Prostate gland (tissue), 2 donors: ENCODE data around the gene C4orf36. TPM values are rescaled to one million over a fixed set of nuclear protein-coding genes. Genes with fewer than 3 reads are reported as not detected.

ENCODE experiments used
- DNase-seq: peaks from one replicate; pipeline ENCODE4 v3.0.0-alpha.2; 2019; ENCODE audit warnings: low spot score
- H3K27ac ChIP-seq, 2 donors: fragments of 200-600 bp; sonication (generic); 2 replicates each; pipeline ENCODE4 v1.5.1; 2017 to 2019
- H3K27me3 ChIP-seq: fragments of 200-600 bp; sonication (generic); replicated peaks from 2 replicates; pipeline ENCODE4 v1.5.1; 2019; ENCODE audit not compliant: insufficient read depth
- H3K36me3 ChIP-seq, 2 donors: fragments of 200-600 bp; sonication (generic); 1 replicate in 1 of 2; 2 replicates in 1 of 2; pipeline versions ENCODE4 v1.5.1 to v1.8.1; 2017 to 2019
- H3K4me1 ChIP-seq: fragments of 200-600 bp; sonication (generic); replicated peaks from 2 replicates; pipeline ENCODE4 v1.5.1; 2019
- H3K4me3 ChIP-seq, 2 donors: fragments of 200-600 bp; sonication (generic); 2 replicates each; pipeline ENCODE4 v1.5.1; 2017 to 2019
- H3K9me3 ChIP-seq: fragments of 200-600 bp; sonication (generic); 2 replicates; pipeline ENCODE4 v1.5.1; 2017
- POLR2A ChIP-seq: fragments of 450-650 bp; IDR thresholded peaks from one replicate; pipeline ENCODE4 v1.6.1; 2016; ENCODE audit warnings: antibody characterized with exemption, mild to moderate bottlenecking
- POLR2AphosphoS5 ChIP-seq: sonication (generic); formaldehyde crosslinking; IDR thresholded peaks from one replicate; pipeline ENCODE4 v1.6.1; 2017; ENCODE audit warnings: antibody characterized with exemption
- WGBS: methylation state at CpG from one replicate; pipeline ENCODE4 v1.1.5; 2018; 5-methylcytosine and 5-hydroxymethylcytosine counted together
- intact Hi-C: fragments of 100-400 bp; cut with DNase I; formaldehyde crosslinking; loops from one replicate; pipeline ENCODE4 v1.14.2; 2022
- total RNA-seq, 2 donors: library from RNA; depleted of rRNA; stranded (reverse); fragments of >200 nt; gene quantifications; one replicate each; pipeline ENCODE4 v1.1.0, GENCODE V29; 2016
- TF ChIP-seq, protein P1 (sequence below), 4 experiments: fragments of 200-600 bp in 2 of 4; fragments of 450-650 bp in 2 of 4; sonication (generic) in 2 of 4; IDR thresholded peaks; 1 replicate in 3 of 4; 2 replicates in 1 of 4; pipeline ENCODE4 v1.5.1; 2016 to 2019; ENCODE audit warnings: antibody characterized with exemption in 4 of 4, mild to moderate bottlenecking in 2 of 4, moderate library complexity in 2 of 4

C4orf36 gene
- total RNA-seq, 2 donors from 2014 or later, result 3.4 TPM; not detected in 1

DNA sequence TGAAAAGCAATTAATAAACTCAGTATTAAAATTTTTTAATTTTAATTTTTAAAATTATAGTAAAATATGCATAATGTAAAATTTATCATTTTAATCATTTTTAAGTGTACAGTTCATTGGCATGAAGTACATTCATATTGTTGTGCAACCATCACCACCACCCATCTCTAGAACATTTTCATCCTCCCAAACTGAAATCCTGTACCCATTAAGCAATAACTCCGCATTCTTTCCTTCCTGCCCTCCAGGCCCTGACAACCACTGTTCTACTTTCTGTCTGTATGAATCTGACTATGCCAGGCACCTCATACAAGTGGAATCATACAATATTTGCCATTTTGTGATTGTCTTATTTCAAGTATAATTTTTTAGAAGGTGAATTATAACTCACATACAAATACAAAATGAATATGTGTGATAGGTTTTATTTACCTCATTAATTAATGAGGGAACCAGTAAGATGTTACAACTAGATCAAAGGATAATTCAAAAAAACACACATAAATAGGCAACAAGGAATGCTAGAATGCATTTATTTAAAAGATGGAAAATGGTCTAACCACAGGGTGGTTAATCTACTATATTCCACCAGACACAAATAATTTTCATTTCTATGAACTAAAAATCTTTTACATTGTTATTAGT lies 29.5 kb upstream of the C4orf36 start:
- TF ChIP-seq POLR2A (no peak), POLR2AphosphoS5 (no peak)
- TF ChIP-seq, protein P1, sequence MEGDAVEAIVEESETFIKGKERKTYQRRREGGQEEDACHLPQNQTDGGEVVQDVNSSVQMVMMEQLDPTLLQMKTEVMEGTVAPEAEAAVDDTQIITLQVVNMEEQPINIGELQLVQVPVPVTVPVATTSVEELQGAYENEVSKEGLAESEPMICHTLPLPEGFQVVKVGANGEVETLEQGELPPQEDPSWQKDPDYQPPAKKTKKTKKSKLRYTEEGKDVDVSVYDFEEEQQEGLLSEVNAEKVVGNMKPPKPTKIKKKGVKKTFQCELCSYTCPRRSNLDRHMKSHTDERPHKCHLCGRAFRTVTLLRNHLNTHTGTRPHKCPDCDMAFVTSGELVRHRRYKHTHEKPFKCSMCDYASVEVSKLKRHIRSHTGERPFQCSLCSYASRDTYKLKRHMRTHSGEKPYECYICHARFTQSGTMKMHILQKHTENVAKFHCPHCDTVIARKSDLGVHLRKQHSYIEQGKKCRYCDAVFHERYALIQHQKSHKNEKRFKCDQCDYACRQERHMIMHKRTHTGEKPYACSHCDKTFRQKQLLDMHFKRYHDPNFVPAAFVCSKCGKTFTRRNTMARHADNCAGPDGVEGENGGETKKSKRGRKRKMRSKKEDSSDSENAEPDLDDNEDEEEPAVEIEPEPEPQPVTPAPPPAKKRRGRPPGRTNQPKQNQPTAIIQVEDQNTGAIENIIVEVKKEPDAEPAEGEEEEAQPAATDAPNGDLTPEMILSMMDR (IDR thresholded peaks at IDR 0.05), result no peak
- H3K4me3 ChIP-seq, result no peak overlapping the region
- intact Hi-C loops, result loop anchor here (2.0 to 5.0 kb wide), 2 partner anchors 171 to 316 kb away; no protein-coding TSS in a partner anchor
- no peaks in the 10 kb centered on the region for H3K36me3 ChIP-seq
- DNase-seq, result no peak
- WGBS, result 97% methylated on average over 1 of the region's 1 CpG
- no peaks in the 10 kb centered on the region for H3K9me3 ChIP-seq
- no peaks in the 10 kb centered on the region for H3K4me1 ChIP-seq
- H3K27me3 ChIP-seq, result no peaks in the 10 kb centered on the region
- H3K27ac ChIP-seq, result no peak overlapping the region

DNA sequence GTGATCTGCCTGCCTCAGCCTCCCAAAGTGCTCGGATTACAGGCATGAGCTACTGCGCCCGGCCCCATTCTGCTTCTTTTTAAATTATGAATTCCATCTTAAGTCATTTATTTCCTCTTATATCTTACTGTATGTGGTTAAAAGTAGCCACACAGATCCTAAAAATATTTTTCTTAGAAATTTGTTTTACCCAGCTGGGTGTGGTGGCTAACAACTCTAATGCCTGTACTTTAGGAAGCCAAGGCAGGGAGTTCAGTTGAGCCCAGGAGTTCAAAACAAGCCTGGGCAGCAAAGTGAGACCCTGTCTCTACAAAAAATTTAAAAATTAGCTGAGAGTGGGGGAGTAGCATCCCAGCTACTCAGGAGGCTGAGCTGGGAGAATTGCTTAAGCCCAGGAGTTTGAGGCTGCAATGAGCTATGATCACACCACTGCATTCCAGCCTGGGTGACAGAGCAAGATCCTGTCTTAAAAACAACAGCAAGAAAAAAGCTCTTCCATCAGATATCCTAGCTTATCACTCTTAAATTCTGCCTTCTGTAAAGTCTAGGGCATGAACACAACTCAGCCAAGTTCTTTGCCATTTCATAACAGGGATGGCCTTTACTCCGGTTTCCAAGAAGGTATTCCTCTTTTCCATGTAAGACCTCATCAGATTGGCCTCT lies 27.5 kb upstream of the C4orf36 start:
- 93% methylated on average over 4 of the region's 4 CpGs for WGBS
- intact Hi-C loops, result loop anchor here (5.0 kb wide), 1 partner anchor 318 kb away; no protein-coding TSS in a partner anchor

DNA sequence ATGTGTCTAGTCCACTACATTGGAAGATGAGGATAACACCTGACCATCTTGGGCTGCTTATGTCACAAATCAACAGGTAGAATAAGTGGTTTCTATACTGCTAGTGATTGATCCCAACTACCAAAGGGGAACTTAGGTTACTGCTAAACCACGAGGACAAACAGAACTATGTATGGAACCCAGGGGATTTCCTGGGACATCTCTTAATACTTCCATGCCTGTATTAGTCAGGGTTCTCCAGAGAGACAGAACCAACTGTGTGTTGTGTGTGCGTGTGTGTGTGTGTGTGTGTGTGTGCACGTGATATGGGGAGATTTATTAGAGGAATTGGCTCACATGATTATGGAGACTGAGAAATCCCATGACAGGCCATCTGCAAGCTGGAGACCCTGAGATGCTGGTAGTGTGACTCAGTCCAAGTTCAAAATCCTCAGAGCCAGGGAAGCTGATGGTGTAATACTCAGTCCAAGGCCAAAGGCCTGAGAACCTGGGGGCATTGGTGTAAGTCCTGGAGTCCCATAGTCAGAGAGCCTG lies 26.4 kb upstream of the C4orf36 start:
- Histone ChIP-seq H3K4me1 (no peaks in the 10 kb centered on the region), H3K4me3 (no peak overlapping the region), H3K9me3 (no peaks in the 10 kb centered on the region), H3K36me3 (no peaks in the 10 kb centered on the region), H3K27me3 (no peaks in the 10 kb centered on the region), H3K27ac (no peak overlapping the region)
- intact Hi-C loops, result no loop called here
- TF ChIP-seq POLR2A (no peak), POLR2AphosphoS5 (no peak)
- TF ChIP-seq, protein P1 (IDR thresholded peaks at IDR 0.05), result no peak
- 68% methylated on average over 3 of the region's 3 CpGs for WGBS
- no peak for DNase-seq

More for the DNA sequence above, 27.5 kb upstream of the C4orf36 start:
- H3K9me3 ChIP-seq, result no peaks in the 10 kb centered on the region
- no peaks in the 10 kb centered on the region for H3K4me1 ChIP-seq
- no peak overlapping the region for H3K4me3 ChIP-seq
- no peaks in the 10 kb centered on the region for H3K27me3 ChIP-seq
- no peak overlapping the region for H3K27ac ChIP-seq
- no peaks in the 10 kb centered on the region for H3K36me3 ChIP-seq
- no peak for DNase-seq
- TF ChIP-seq POLR2A, result no peak

DNA sequence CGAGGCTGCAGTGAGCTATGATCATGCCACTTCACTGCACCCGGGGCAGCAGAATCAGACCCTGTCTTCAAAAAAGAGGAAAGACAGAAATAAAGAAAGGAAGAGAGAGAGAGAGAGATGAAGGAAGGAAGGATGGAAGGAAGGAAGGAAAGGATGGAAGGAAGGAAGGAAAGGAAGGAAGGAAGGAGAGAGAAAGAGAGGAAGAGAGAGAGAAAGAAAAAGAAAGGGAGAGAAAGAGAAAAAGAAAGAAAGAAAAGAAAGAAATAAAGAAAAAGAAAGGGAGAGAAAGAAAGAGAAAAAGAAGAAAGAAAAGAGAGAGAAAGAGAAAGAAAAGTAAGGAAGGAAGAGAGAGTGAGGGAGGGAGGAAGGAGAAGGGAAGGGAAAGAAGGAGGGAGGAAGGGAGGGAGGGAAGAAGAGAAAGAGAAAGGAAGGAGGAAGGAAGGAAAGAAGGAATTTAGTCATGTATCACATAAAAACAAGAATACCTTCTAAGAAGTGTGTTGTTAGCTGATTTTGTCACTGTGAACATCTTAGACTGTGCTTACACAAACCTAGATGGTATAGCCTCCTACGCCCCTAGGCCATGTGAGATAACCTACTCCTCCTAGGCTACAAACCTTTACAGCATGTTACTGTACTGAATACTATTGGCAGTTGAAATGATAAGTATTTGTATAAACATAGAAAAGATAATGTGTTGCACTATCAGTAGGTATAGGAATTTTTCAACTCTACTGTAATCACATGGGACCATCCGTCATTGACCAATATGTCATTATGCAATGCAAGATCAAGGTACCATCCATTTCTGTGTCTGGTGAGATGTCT lies 25.2 kb upstream of the C4orf36 start:
- no peak overlapping the region for H3K27ac ChIP-seq
- no peak for DNase-seq
- H3K36me3 ChIP-seq, result no peaks in the 10 kb centered on the region
- H3K4me3 ChIP-seq, result no peak overlapping the region
- 94% methylated on average over 4 of the region's 4 CpGs for WGBS
- H3K4me1 ChIP-seq, result no peaks in the 10 kb centered on the region
- intact Hi-C loops, result no loop called here
- H3K27me3 ChIP-seq, result no peaks in the 10 kb centered on the region
- TF ChIP-seq POLR2A, result no peak
- no peak for TF ChIP-seq POLR2AphosphoS5
- TF ChIP-seq, protein P1 (IDR thresholded peaks at IDR 0.05), result no peak
- H3K9me3 ChIP-seq, result no peaks in the 10 kb centered on the region

DNA sequence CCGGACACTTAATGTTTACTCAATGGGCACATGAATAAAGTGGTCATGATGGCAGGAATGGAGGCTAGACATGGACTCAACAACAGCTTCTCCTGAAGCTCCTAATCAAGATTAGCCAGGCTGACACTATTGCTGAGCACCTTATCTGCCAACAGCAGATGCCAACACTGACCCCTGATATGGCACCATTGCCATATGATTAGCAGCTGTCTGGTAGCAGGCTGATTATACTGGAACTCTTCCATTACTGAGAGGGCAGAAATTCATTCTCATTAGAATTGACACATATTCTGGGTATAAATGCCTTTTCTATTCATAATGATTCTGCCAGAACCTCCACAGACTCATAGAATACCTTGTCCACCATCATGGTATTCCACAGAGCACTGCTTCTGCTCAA lies 24.2 kb upstream of the C4orf36 start:
- TF ChIP-seq POLR2AphosphoS5 (no peak), POLR2A (no peak)
- TF ChIP-seq, protein P1 (IDR thresholded peaks at IDR 0.05), result no peak
- H3K4me3 ChIP-seq, result no peak overlapping the region
- no peaks in the 10 kb centered on the region for H3K36me3 ChIP-seq
- no peaks in the 10 kb centered on the region for H3K9me3 ChIP-seq
- no peak overlapping the region for H3K27ac ChIP-seq
- no peak for DNase-seq
- H3K4me1 ChIP-seq, result no peaks in the 10 kb centered on the region
- no peaks in the 10 kb centered on the region for H3K27me3 ChIP-seq
- 90% methylated on average over 1 of the region's 1 CpG for WGBS
- intact Hi-C loops, result no loop called here
